ENCODE results near the gene CAP2.

Gene CAP2, protein sequence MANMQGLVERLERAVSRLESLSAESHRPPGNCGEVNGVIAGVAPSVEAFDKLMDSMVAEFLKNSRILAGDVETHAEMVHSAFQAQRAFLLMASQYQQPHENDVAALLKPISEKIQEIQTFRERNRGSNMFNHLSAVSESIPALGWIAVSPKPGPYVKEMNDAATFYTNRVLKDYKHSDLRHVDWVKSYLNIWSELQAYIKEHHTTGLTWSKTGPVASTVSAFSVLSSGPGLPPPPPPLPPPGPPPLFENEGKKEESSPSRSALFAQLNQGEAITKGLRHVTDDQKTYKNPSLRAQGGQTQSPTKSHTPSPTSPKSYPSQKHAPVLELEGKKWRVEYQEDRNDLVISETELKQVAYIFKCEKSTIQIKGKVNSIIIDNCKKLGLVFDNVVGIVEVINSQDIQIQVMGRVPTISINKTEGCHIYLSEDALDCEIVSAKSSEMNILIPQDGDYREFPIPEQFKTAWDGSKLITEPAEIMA

DNA sequence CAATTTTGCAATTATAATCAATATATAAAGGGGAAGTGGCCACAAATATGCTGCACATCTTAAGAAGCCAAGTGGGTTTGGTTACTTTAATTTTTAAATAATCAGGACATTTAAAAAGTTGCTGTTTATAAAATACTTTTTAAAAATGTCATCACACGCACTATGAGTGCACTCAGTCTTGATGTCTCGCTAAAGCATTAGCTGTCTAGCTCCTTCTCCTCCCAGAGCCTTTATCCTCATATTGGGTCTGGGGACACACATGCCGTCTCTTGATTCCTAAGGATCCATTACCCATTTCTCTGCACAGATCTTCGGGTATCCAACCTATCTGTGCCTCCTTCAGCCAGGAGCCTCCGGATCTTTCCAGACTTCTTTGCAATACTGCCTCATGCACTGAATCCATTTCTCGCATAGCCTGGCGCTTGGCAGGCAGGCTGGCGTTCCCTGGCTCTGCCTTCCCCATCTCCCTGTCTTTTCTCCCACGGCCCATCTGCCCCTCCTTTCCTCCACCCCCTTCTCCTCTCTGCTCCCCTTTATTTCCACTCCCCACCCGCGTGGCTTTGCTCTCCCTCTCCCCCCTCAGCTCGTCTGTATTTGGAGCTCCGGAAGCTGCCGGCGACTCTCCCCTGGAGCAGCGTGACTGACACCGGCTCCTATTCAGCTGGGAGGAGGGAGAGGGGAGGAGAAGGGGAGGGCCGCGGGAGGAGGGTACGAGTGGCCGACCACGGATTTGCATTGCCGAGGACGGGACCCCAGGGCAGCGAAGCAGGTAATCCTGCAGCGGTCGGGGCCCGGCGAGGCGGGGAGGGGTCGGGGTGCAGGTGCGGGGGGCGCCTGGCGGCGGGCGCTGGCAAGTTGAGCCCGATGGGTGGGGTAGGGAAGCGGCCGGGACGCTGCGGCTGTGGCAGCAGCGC, at the start of gene CAP2:
TSS of gene CAP2 (plus strand) at position 618 of the 914 bp plus-strand sequence. CDS start 27,961 bp downstream, outside the sequence.
- no peak for FAIRE-seq

DNA sequence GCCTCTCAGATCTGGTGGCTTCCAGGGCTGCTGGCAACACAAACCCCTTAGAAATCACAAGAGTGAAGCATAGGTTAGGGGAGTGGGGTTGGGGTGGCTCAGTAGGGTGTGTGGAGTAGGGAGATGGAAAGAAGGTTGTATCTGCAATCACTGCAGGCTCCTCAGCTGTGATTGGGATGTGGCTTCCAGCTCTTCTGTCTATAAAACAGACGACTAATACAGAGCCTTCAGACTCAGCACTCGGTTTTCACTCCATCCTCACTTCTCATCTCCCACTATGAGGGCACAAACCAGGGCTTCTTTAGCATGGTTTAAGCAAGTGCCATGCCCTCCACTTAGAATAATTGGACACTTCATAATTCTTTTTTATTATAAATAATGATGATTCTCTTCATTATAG, 46.4 kb upstream of the CAP2 start:
- FAIRE-seq = no peak

DNA sequence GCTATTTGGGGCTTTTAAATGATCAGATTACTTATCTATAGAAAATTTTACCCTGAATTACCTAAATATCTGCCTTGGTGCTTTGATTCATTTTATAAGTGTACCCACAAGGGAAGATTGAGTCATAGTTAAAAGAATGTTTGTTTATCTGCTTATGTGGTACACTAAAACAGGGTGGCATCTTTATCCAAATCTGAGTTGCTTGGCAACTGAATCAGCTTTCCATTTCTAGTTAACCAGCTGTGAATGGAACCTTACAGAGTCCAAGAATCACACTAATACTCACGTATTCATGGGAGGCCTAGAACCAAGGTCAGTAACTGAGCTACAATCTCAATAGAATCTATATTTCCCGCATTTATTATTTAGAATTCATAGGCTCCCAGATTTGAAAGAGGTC, 44.0 kb upstream of the CAP2 start:
- no peak for FAIRE-seq

DNA sequence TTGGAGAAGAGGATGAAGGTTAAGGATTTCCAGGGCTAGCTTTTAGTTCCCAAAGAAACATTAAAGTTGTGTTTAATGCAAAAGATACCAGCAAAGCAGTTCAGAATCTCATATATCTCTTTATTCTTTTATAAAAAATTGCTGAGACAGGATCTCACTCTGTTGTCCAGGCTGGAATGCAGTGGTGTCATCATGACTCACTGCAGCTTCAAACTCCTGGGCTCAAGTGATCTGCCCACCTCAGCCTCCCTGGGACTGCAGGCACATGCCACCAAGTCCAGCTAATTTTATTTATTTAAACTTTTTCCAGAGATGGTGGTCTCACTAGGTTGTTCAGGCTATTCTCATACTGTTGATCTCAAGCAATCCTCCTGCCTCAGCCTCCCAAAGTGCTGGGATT, 41.1 kb upstream of the CAP2 start:
- FAIRE-seq = no peak

DNA sequence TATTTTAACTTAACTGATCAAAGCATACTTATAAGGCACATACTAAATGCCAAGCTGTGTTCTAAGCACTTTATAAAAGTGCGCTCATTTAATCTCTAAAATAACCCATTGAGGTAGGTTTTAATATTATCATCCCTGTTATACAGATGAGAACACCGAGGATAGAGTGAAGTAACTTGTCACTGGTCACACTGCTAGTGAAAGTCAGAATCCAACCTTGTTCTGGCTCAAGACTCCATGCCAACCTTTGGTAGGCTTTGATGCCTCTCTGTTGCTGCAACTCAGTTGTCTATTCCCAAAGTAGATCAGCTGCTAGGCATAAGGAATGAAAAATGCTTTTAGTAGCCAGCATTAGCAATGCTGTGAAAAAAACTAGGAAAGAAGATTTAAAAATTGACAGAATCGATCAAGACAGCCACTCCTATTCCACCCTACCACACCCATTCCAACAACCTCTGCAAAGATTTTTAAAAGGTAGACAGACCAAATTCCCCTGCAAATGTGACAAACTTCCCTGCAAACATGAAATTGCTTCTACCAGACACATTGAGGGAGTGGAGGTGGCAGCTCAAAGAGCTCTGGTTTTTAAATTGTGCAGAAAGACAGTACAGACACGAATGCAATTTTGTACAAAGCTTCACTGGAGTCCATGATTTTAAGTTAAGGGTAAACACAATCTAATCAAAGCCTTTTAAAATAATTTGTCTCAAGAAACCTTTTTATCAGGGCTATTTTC, 39.8 kb upstream of the CAP2 start:
- no peak for FAIRE-seq

DNA sequence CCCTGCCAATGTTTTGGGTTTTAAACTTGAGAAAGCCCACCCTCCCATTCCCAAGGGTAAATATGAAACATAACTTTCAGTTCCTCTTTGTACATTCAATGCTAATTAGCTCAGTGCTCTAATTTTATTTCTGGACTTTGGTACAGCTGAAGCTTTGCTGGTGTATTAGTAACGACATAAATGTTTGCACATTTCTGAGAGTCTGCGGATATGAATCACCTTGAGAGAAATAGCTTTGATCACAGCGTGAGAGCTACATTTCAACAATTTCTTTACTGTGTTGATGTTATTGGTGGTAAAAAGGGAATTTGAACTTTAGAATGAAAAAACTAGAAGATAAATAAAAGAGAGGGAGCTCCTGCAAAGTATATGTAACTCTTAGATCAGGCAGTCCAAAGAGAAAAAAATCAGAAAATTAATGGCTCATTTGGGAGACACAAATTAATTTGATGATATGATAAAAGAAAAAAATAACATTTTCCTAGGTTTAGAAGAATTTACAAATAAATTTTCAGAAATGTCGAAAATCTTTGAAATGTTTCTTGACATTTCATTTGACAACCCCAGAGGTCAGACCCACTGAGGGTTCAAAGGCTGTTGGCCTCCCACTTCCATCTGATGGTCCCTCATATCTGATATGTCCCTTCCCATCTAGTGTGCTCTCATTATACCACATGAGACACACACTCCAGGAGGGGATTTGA, 38.5 kb upstream of the CAP2 start:
- FAIRE-seq = no peak

DNA sequence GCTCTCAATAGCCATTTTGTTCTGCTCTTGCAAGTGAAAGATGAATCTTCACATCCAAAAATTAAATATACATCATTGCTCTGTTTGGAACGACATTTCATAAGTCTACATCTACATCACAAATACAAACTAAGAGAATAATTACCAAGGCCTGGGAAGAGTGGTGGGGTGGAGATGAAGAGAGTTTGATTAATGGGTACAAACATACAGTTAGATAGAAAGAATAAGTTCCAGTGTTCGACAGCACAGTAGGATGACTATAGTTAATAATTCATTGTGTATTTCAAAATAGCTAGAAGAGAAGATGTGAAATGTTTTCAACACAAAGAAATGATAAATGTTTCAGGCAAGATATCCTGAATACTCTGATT, 38.0 kb upstream of the CAP2 start:
- no peak for FAIRE-seq

DNA sequence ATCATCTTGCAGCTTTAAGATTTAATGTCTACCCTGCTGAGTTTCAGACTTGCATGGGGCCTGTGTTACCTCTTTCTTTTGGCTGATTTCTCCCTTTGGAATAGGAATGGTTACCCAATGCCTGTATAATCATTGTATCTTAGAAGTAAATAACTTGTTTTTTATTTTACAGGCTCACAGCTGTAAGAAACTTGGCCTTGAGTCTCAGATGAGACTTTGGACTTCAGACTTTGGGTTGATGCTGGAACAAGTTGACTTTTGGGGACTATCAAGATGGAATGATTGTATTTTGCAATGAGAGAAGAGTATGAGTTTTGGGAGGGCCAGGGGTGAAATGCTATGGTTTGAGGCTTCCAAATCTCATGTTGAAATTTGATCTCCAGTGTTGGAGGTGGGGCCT, 34.9 kb upstream of the CAP2 start:
- no peak for FAIRE-seq

DNA sequence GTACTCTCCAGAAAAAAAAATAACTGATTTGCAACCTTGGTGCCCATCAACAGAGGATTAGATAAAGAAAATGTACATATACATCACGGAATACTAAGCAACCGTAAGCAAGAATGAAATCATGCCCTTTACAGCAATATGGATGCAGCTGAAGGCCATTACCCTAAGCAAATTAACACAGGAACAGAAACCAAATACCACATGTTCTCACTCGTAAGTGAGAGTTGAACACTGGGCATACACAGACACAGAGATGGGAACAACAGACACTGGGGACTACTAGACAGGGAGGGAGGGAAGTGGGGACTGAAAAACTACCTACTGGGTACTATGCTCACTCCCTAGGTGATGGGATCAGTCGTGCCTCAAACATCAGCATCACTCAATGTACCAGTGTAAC, 32.8 kb upstream of the CAP2 start:
- no peak for FAIRE-seq

DNA sequence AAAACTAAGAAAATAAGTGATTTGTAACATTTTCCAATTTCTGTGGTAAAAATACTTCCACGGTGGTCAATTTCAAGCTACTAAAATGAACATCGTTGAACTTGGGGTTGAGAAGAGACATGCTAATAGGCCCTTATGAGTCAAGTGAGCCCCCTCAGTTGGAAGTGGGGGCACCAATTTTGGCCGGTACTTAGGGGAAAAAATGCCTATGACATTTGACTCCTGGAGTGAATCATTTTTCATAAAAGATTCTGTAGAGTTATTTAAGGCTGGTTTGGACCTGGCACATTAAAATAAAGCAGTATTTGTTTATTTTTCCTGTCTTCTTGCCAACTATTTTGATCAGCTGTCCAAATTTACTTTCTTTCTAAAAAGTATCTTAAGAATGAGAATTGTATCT, 32.4 kb upstream of the CAP2 start:
- no peak for FAIRE-seq

DNA sequence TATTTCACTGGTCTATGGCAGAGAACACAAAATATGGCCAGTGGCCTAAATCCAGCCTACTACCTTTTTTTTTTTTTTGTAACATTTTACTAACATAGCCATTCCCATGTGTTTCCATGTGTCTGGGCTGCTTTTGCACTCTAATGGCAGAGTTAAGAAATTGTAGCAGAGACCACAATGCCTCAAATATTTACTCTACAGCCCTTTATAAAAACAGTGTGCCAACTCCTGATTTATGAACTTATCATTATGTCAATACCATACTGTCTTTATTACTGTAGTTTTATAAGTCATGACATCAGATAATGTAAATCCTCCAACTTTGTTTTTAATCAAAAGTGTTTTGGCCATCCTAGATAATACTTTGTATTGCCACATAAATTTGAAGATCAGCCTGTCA, 27.4 kb upstream of the CAP2 start:
- FAIRE-seq = no peak

DNA sequence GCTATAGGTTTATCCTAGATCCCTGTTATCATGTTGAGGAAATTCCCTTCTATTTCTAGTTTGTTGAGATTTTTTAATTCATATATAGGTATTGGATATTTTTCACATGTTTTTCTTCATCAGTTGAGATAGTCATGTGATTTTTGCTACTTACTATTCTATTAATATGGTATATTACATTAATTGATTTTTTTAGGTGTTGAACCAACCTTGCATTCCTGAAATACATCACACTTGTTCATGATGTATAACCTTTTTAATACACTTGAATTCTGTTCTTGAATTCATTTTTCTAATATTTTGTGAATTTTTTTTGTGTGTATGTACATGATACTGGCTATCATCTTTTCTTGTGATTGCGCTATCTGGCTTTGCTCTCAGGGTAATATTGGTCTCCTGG, 25.5 kb upstream of the CAP2 start:
- FAIRE-seq = no peak

DNA sequence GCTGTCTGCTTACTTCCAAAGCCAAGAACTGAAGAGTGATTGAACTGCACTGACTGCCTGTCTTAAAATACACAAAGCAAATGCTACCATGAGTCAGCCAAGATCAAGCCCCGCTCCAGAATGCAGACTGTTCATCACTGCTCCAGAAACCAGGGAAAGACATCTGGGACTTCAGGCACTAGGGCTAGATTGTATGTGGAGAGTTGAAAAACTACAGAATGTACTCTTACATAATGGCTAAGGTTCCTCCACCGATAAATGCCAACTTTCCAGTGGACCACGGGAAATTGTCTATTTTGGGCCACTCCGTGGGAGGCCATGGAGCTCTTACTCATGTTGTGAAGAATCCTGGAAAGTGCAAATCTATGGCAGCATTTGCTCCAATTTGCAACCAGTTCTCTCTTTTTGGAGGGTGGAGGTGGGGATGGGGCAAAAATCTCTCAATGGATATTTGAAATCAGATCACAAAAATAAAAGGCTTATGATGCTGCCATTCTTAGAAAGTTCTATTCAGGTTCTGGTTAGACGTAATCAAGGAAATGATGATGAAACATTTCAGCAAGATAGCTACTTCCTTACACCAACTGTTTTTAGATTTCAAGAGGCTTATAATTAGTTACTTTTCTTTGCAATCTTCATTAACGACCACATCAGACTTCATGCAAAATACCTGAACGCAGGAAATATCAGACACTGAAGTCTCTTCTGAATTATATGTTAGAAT, 11.8 kb upstream of the CAP2 start:
- FAIRE-seq = no peak

DNA sequence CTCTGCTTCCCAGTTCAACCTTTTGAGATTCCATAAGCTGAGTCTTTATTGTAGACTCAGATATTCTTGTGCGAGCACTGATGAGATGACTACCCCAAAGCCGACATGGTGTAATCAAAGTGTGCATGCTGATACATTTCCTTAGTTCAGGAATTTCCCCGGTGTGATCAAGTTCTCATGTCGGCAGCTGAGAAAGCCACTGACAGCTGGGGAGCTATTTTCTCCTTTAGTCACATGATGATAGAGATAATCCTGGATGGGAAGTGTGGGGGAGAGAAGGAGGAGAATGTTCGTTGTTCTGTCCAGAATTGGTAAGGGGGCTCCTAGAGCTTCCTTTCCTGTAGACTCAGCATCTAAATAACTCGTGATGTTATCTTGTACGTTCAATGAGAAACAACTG, 7.7 kb upstream of the CAP2 start:
- no peak for FAIRE-seq

DNA sequence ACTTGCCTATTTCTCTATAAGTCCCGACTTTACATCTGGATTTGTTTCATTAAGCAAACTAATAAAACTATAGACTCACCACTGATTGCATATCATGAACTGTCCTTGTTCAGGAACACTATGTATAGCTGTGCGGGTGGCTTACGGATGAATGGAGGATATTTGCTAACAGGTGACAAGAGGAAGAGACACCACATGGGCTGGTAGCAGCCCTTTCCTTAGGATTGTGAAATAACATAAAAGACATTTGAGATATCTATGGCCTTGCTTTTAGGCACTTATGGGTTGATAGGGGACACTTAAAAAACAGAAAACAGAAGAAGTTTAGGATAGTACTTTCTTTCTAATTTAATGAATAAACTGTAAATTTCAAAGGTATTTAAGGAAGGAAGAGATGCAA, 5.0 kb upstream of the CAP2 start:
- no peak for FAIRE-seq

DNA sequence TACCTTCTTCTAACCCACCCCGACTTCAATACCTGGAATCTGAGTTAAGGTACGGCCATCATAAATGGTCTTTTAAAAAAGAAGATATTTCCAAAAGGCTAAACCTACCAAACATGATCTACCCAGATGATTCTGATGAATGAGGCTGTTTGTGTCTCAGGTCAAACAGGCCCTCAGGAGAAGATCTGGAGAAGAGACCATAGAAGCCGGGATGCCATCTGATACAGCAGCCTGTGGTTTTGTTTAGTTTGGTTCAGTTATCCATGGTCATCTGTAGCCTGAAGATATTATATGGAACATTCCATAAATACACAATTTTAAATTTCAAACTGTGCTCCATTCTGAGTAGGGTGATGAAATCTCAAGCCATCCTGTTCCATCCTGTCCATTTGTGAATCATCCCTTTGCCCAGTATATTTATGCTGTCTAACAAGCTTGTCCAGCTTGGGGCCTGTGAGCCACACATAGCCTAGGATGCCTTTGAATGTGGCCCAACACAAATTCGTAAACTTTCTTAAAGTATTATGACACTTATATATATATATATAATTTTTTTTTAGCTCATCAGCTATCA, 4.0 kb upstream of the CAP2 start:
- no peak for FAIRE-seq

DNA sequence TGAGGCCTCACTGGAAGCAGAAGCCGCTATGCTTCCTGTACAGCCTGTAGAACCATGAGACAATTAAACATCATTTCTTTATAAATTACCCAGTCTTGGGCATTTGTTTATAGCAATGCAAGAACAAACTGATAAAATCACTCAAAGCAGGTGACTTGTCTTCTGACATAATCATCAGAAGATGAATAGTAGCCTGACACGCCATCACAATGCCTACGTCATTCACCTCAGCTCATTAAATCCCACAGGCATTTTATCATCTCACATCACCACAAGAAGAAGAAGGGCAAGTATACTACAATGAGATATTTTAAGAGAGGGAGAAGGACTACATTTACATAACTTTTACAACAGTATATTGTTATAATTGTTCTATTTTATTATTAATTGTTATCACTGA, 3.1 kb upstream of the CAP2 start:
- FAIRE-seq = no peak

DNA sequence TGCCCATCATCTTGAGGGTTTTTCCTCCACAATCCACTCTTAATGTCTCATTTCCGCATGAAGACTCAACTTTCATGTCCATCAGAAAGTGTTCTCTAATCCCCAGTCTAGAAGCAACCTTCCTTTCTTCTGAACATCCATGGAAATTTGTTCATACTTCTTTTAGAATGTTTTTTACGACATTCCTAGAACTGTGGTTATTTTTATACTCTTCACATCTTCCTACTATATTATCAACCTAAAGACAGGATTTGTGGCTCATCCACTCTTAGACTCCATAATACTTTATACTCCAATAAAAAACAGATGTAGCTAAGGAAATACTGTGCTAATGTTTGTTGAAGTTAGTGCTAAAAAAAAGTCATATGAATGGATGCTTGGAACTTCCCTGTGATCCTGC, 1.4 kb upstream of the CAP2 start:
- FAIRE-seq = no peak

DNA sequence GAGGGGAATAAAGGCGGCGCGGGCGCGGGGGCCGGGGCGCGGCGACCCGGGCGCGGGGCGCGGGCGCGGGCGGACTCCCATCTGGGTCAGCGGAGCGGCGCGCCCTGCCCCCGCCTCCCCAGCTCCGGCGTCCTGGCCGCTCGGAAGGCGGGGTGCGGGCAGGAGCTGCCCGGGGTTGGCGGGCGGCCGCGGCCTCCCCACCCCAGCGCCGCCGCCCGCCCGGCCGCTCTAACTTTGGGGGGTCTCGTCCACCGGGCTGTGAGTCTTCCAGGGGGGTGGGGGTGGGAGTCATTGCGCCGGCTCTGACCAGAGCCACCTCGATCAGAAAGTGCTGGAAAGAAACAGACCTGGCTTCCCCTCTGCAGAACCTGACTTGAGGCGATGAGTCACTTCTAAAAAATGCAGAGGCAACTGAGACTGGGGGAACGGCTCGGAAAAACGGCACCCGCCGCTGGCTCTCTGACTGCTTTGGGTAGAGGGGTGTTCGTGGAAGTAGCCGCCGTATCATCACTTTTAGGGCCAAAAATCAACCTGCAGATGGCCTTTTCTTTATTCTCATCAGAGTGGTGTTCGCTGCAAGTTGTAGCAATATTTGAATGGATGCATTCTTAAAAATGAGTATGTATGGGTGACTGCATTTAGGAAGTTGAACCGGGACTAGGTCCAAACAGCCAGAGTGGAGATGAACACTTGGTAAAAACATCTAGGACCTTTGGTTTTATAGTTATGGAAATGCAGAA, 667 bp downstream of the CAP2 start:
- FAIRE-seq = no peak

DNA sequence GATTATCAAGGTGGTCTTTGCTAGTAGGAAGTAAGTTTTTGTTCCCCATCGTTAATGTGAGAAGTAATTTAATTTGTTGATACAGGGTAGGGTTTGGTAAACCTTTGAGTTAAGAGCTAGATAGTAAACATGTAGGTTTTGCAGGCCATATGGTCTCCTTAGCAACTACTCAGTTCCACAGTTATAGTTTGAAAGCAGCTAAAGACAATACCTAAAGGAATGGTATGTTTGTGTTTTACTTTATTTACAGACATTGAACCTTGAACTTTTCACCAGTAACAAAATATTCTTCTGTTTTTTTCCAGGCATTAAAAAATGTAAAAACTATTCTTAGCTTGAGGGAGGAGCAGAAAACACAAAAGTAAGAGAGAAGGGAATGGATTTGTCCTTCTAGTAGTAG, 1.7 kb downstream of the CAP2 start:
- no peak for FAIRE-seq

DNA sequence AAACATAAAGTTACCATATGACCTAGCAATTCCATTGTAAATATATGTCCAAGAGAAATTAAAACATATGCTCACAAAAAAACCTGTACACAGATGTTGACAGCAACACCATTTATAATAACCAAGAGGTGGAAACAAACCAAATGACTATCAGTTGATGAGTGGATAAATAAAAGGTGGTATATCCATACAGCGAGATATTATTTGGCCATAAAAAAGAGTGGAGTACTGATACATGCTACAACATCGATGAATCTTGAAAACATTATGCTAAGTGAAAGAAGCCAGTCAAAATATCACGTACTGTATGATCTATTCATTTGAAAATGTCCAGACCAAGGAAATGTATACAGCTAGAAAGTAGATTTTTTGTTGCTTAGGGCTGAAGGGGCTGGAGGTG, 2.9 kb downstream of the CAP2 start:
- no peak for FAIRE-seq

Data from TTC549 (cell line).